GM19193 (cell line): ENCODE results near the gene IZUMO1.

Source experiments
- POLR2A ChIP-seq: IDR thresholded peaks from 4 replicates; pipeline ENCODE4 v1.6.1; 2011; ENCODE audit not compliant: insufficient read depth, insufficient read length; ENCODE audit errors: extremely low read depth

Gene IZUMO1

DNA sequence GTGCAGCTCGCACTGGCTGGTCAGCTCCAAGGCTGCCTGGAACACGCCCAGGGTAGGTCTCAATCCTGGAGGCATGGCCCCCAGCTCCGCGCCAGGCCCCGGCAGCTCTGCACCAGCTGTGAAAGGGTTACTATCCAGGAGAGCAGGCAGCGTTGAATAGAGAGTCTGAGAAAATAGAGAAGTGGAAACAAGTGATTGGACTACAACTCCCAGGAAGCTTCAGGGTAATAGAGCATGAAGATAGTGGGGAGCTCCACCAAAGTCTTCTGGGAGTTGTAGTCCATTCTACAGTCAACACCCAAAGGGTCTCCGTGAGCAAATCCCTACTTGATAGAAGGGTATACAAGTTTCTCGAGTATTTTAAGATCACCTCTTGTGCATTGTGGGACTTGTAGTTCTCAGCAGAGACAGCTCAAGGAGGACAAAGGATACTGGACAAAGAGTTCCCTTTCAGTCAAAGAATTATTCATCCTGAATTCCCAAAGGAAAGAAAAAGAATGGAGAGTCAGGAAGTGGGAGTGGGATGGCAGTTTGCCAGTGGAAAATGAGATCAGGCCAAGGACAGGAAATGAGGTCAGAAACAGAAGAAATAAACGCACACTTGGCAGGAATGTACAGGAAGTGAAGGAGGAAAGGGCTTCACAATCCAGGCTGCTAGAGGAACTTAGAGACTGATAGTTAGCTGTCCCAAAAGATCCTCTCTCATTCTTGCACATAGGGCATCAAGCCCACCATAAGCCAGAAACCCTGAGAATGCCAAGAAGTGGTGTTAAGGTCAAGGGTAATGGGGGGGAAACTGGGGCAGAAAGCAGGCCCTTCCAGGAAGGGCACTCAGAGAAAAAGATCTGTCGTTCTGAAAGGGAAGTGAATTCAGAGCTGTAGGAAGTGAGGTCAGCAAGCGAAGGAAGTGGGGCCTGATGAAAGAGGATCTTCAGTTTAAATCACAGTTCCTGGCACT, 21.6 kb downstream of the IZUMO1 start:
- no peak for TF ChIP-seq POLR2A

DNA sequence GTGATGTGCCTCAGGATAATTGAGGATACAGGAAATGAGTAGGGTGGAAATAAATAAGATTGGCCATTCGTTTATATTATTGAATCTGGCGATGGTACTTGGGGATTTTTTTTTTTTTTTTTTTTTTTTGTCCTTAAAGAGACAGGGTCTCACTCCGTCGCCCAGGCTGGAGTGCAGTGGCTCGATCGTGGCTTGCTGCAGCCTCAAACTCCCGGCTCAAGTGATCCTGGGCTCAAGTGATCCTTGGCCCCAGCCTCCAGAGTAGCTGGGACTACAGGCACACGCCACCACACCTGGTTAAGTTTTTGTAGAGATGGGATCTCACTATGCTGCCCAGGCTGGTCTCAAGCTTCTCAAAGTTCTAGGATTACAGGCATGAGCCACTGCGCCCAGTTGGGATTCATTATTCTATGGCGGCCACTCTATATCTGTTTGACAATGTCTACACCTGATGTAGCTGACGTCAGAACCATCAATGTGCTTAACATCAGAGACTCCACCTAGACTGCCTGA, 24.5 kb downstream of the IZUMO1 start:
- no peak for TF ChIP-seq POLR2A

DNA sequence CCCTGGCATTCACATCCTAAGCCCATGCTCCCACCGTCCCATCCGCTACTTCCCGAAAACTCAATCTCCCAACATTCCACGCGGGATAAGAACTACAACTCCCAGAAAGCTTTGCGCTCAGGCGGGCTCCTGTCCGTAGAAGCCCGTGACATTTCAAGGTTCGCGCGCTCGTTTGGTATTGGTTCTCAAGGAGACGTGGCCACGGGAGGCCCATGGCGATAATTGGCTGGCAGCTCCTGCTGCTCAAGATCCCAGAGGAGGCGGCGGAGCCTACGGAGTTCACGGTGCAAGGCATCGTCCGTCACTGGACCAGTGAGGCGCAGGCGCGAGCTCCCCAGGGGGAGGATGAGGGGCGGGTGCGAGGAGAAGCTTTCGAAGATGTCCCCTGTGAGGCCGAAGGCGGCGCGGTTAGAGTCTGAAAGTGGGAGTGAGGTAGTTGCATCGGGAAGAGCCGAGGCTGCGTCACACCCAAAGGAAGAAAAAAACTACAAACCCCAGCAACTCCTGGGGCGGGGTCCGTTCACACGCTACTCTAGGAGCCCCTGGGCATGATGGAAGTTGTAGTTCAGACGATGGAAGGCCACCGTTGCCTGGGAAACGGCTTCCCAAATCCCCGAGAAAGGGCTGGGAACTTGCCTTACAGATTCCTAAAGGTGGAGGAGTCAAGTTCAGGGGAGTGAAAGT, 26.0 kb downstream of the IZUMO1 start:
- peak; percentile 49 for TF ChIP-seq POLR2A

DNA sequence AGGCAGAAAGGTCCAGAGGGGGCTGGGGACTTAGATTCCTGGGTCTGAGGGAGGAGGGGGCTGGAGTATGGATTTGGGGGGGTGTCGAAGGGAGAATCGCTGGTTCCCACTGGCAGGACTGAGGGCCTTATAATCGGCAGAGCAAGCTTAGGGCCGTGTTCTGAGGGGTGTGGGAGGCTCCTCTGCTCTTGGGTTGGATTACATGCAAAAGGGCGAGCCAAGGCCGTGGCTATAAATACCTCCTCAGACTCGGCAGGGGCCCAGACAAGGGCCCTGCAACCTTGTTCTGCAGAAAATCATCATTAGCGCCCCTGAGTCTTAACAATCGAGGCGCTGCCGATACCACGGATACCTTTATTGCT, 26.5 kb downstream of the IZUMO1 start:
- no peak for TF ChIP-seq POLR2A

DNA sequence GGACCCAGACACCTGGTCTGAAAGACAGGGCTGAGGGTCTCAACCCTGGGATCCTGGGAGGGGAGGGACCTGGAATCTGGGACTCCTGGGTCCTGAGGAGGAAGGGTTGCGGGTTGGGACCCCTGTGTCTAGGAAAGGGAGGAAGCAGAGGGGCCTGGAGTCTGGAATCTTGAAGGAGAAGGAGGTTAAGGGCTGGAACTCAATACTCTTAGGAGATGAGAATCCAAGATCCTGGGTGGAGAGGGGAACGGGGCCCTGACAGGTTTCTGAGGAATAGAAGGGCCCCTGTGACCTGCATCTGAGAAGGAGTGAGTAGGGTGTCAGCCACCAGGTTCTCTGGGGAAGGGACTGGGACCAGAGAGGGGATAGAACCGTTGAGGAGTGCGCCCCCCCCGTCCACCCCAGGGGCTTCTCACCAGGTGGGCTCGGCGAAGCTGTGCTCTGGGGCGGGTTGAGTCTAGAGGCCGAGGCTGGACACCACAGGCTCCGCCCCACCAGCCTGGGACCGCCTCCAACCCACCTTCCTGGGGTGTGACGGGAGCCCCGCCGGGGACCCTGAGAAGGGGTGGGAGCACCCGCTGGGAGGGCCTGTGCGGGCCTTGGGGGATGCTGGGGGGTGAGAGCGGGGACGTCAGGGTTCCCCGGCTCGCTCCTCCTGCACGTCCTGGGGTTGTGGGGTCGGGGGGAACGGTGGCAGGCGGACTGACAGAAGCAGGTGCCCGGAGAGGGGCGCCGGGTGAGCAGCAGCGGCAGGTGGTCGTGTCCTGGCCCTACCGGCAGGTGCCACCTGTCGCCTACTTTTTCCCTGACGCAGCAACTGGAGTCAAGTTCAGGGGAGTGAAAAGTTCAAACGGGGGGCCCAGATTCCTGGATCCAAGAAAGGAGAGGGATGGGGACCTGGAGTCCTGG, 27.2 kb downstream of the IZUMO1 start, which contains the start of gene MAMSTR:
MAMSTR (minus strand) TSS at position 463 of the 909 bp plus-strand sequence. CDS start 694 bp downstream, outside the sequence.
- no peak for TF ChIP-seq POLR2A

DNA sequence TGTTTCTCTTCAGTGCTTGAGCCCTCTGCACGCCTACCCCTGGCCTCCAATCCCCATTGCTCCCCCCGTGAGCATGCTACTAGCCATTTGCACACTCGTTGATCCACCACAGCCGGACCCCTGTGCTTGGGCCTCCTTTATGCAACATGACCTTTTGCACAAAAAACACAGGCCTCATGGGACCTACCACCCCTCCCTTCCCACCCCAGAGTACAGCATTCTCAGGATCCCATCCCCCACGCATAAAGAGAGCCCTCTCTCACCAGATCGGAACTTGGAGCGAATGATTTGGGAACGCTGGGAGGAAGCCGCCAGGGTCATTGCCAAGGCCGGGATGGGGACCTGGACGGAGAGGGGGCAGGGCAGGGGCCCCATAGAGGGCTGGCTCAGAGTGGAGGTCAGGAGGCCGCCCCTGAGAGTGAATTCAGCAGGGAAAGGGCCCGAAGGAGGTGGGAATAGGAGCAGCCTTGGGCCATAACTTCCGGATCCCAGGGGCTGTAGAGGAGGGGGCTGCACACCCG, 27.9 kb downstream of the IZUMO1 start:
- no peak for TF ChIP-seq POLR2A

DNA sequence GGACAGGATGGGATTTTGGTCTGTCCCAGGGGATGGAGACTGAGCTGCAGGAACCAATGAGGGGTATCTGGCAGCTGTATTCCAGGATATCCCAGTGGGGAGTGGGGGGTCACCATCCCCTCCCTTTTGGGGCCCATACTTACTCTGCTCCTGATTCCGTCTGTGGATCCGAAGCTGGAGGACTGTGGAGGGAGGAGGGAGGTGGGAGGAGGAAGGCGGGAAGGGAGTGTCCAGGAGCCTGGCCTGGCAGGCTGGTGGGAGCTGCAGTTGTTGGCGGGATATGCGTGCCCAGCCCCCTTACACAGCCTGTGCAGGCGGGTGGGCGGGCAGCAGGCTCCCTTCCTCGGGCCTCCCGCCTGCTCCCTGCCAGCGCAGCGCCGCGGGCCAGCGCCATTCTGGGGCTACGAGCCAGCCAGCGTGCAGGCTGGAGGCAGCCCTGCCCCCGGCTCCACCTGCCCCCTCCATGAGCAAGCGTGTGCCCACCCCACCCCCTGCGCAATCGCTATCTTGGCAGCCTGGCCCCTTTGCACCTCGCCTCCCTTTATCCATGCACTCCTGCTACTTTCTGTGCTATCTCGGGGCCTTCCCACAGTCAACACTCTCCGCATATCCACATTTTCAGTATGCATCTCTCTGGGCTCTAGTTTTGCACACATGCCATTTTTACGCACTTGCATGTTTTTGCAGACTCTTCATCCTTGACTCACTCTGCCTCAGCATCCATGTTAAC, 30.0 kb downstream of the IZUMO1 start:
- TF ChIP-seq POLR2A = no peak

DNA sequence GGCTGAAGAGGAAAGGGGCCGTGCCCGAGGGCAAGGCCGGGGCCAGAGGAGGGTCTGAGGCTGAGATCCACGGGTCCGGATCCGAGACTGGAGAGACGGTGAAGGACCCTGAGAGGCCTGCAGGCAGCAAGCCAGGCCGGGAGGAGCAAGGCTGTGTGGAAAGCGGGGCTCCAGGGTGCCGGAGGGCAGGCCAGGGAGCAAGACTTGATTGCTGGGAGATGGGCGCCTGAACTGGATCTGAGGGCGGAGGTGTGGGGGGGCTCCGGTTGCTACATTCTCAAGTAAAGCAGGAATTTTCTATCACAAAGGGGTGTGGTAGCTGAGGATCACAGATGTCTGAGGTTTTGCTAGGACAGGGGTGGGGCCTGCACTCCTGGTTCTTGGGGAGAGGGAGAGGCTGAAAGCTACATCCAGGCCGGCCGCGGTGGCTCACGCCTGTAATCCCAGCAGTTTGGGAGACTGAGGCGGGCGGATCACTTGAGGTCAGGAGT, 31.0 kb downstream of the IZUMO1 start:
- TF ChIP-seq POLR2A = no peak

DNA sequence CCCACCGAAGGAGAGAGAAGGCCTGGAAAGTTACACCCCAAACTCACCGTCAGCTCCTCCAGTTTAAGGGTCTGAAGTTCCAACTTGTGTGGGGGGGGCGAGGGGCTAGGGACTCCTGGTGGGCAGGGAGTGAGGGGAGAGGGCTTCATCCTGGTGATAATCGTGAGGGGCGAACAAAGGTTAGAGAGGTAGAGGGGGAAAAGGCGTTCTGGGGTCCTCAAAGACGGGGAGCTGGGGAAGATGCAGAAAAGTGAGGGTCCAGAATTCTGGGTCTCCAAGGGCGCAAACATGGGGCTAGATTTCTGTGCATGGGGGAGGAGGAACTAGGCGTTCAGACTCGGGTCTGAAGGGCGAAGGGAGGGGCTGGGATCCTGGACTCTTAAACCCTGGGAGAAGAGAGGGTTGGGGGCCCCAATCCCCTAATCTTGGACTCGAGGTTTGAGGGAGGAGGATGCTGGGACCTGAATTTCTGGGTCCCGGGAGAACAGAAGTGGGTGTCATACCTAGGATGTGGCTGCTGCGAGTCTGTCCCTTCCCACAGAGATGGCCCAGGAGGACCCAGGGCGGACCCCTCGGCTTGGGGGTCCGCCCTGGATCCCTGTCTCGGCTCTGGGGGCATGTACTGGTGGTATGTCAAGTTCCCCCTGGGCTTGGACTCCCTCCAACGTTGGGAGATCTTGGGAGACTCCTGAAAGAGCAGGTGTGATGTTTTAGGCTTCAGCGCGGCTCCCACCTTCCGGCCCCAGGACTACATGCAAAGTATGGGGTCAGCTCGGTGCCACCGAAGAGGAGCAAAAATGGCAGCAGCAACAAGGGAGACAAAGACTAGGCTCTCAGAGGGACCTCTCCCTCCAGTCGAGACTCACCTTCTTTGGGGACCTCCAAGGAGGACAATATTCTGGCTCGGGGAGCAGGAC, 31.7 kb downstream of the IZUMO1 start:
- TF ChIP-seq POLR2A = no peak

DNA sequence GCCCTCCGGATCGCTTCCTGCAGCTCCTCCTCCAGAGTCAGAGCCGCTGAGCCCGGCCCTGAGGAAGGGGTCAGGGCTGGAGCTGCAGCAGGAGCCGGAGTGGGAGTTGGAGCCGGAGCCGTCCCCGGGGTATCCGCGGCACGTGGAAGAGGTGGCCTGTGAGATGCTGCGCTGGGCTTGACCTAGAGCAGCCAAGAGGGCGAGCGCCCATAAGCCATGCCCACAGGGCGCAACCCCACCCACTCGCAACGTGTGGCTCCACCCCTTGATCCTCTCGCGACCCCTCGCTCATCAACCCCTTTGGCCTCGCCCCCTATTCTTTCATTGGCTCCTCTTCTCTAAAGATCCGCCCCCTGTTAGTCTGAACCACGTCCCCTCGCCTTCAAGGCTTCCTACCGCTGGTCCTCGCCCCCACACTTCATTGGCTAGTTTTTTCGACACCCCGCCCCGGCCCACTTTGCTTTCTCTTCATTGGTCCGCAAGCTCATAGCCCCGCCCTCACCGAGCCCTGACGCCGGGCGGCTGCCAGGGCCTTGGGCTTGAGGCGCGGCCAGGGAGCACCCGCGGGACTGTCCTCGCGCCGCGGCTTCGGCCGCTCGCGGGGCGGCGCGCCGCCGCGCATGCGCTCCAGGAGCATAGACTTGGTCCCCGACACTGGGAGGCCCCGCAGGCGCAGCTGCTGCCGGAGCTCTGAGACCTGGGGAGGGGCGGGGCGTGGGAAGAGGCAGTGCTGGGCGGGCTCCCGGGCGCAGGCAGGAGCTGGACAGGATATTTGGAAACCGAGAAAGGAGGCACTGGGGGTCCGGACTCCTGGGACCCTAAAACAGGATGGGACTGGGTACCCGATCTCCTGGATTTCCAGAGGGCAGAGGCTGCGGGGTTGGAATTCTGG, 32.6 kb downstream of the IZUMO1 start:
- TF ChIP-seq POLR2A = peak; percentile 52

DNA sequence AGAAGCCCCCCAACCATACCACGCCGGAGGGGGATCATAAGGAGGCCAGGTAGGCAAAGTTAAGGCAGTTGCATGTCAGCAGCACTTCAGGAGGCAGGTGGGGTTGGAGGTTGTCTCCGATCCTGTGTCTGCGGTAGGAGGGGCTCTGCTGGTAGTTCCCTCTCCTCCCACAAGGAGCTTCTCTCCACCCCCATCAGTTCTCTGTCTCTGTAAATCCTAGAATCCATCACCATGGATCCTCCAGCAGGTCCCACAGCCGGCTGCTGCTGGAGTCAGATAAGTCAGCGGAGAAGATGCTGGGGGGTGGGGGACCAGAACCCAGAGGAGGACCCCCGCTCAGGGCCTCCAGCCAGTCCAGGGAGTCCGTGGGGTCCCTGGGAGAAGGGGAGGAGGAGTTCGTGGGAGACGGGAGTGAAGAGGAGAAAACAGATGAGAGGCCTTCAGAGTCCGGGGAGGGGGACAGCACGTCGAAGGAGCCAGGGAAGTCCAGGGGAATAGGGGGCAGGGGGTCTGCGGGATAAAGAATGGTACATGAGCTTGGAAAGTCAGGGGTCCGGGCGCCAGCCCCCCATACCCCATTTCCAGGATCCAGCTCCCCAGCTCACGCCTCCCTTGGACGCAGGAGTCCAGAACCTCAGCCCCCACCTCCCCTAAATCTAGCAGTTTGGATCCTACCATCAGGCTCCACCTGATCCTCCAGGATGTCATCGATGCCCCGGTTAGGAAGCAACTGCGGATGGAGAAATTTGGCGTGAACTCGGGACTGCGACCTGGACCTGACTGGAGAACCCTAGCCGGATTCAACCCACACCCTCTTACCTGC, 33.5 kb downstream of the IZUMO1 start:
- no peak for TF ChIP-seq POLR2A
